ENCODE data around the gene GLOD4.

GRCh38 chr17:753418-753817 lies 28.7 kb downstream of the GLOD4 start:
- no peak for TF ChIP-seq CTCF (IDR thresholded peaks at IDR 0.05)
- TF ChIP-seq POLR2A (IDR thresholded peaks at IDR 0.05) = no peak
- TF ChIP-seq EP300 (IDR thresholded peaks at IDR 0.05) = no peak
